Calu3 (cell line): ENCODE measurements around the gene NNT. TPM values are rescaled to one million over a fixed set of nuclear protein-coding genes. Genes with fewer than 3 reads are reported as not detected.
A peak's percentile ranks its signal among the peaks of the same experiment; 100 is the strongest.
"Not testable (repeated sequence)": the region's sequence is repeated elsewhere in the genome, so short reads cannot be mapped to it uniquely, and the experiment has no call there.

Source experiments
- BruUV-seq: library from RNA; stranded (reverse); fragments of 400-500 nt; replicated peaks from 2 replicates; lab custom pipeline; 2021; lab: Mats Ljungman, UMichigan
- CTCF ChIA-PET: fragments of 300-600 bp; sonication (Branson Sonifier 250); formaldehyde crosslinking; loops from one replicate; lab custom pipeline; 2022; ENCODE audit warnings: antibody characterized with exemption; lab: Charles Lee
- DNase-seq: peaks from one replicate; pipeline ENCODE4 v3.0.0; 2022
- H3K27ac Mint-ChIP-seq: one replicate; pipeline ENCODE4 v1.8.0; 2022; ENCODE audit warnings: mixed read lengths; ENCODE audit not compliant: unreplicated experiment
- H3K27me3 Mint-ChIP-seq: one replicate; pipeline ENCODE4 v1.8.0; 2022; ENCODE audit warnings: mixed read lengths; ENCODE audit not compliant: unreplicated experiment
- H3K36me3 Mint-ChIP-seq: one replicate; pipeline ENCODE4 v1.8.0; 2022; ENCODE audit warnings: mild to moderate bottlenecking, moderate library complexity, mixed read lengths; ENCODE audit not compliant: insufficient read depth, unreplicated experiment
- H3K4me1 Mint-ChIP-seq: one replicate; pipeline ENCODE4 v1.8.0; 2022; ENCODE audit warnings: mild to moderate bottlenecking, low read depth, mixed read lengths; ENCODE audit not compliant: unreplicated experiment
- H3K4me3 Mint-ChIP-seq: one replicate; pipeline ENCODE4 v1.8.0; 2022; ENCODE audit warnings: mild to moderate bottlenecking, low read depth, moderate library complexity, mixed read lengths; ENCODE audit not compliant: unreplicated experiment
- H3K9me3 Mint-ChIP-seq: one replicate; pipeline ENCODE4 v1.8.0; 2022; ENCODE audit warnings: low read depth, mixed read lengths; ENCODE audit not compliant: unreplicated experiment
- CTCF ChIP-seq: fragments of 200-600 bp; IDR thresholded peaks from one replicate; pipeline ENCODE4 v1.8.0; 2022; ENCODE audit warnings: antibody characterized with exemption; ENCODE audit not compliant: unreplicated experiment
- intact Hi-C: fragments of 100-400 bp; cut with micrococcal nuclease; formaldehyde crosslinking; loops from one replicate; pipeline ENCODE4 v1.10.0; 2022; ENCODE audit not compliant: unreplicated experiment
- total RNA-seq: library from RNA; stranded (reverse); gene quantifications from 2 replicates; pipeline ENCODE4 v1.2.3, GENCODE V29; 2022

NNT gene
- total RNA-seq, 1 experiment from 2014 or later: 72.4 TPM

DNA sequence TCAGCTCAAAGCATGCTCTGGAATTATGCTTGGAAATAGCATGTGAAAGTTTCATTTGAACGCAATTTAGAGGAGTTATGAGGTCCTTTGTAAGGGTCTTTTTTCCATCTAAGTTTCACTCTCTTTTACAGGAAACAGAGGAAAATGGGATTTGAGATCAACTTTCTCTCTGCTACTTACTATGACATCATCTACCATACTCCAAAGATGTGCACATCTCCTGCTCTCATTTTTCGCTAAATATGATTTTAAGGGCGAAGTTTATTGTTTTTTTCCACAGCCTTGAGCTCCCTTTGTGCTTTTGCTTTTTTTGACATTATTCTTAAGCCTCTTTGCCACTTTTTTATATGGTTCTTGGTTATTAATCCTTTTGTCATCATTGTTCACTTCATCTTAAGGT is 125.6 kb downstream of the NNT start:
- CTCF ChIA-PET: interaction anchor here (5.4 kb wide), 1 partner anchor 604 kb away, joined by 22 read pairs; no protein-coding TSS in a partner anchor
- Mint-ChIP-seq H3K9me3 (no peaks in the 10 kb centered on the region), H3K4me1 (peaks cover 15% of the 10 kb centered on the region), H3K27ac (no peak overlapping the region), H3K36me3 (no peaks in the 10 kb centered on the region), H3K4me3 (no peak overlapping the region), H3K27me3 (no peaks in the 10 kb centered on the region)
- no TSS peak for BruUV-seq
- no peak for TF ChIP-seq CTCF
- DNase-seq: no peak
- intact Hi-C loops: loop anchor here (10.0 kb wide), 1 partner anchor 806 kb away; no protein-coding TSS in a partner anchor

GRCh38 chr5:43729846-43730478 is 127.0 kb downstream of the NNT start:
- no TSS peak for BruUV-seq
- no peaks in the 10 kb centered on the region for H3K9me3 Mint-ChIP-seq
- peaks cover 15% of the 10 kb centered on the region for H3K4me1 Mint-ChIP-seq
- no peak overlapping the region for H3K4me3 Mint-ChIP-seq
- no peaks in the 10 kb centered on the region for H3K36me3 Mint-ChIP-seq
- H3K27ac Mint-ChIP-seq: no peak overlapping the region
- DNase-seq: no peak
- CTCF ChIA-PET: interaction anchor here (5.4 kb wide), 1 partner anchor 603 kb away, joined by 22 read pairs; no protein-coding TSS in a partner anchor
- TF ChIP-seq CTCF: peak; percentile 56
- no peaks in the 10 kb centered on the region for H3K27me3 Mint-ChIP-seq
- intact Hi-C loops: loop anchor here (1.0 to 10.0 kb wide), 4 partner anchors 112 to 1042 kb away; no protein-coding TSS in a partner anchor

GRCh38 chr5:43730832-43731342 is 127.9 kb downstream of the NNT start:
- Mint-ChIP-seq H3K4me1 (peaks cover 8% of the 10 kb centered on the region), H3K36me3 (no peaks in the 10 kb centered on the region), H3K9me3 (no peaks in the 10 kb centered on the region), H3K4me3 (no peak overlapping the region), H3K27ac (no peak overlapping the region), H3K27me3 (no peaks in the 10 kb centered on the region)
- no TSS peak for BruUV-seq
- DNase-seq: no peak
- TF ChIP-seq CTCF: no peak
- intact Hi-C loops: loop anchor here (1.0 to 5.0 kb wide), 3 partner anchors 111 to 1041 kb away; no protein-coding TSS in a partner anchor
- CTCF ChIA-PET: interaction anchor here (0.9 to 5.4 kb wide), 2 partner anchors 602 to 603 kb away, joined by 3 to 22 read pairs; no protein-coding TSS in a partner anchor

DNA sequence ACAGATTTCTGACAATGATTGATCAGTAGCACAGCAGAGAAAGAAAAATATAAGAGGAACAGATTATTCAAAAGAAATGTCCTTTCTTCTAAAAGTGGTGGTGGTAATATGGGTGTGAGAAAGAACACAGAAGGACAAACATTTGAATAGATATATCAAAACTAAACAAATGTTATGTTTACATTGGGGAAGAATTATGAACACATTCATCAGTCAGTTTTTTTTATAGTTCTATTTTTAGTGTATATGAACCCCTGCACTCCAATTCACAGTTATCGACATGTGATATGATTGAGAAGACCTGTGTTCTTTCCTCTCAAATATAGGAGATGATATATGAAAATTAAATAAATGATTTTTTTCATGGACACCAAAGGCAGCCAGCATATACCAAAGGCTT is 128.6 kb downstream of the NNT start:
- Mint-ChIP-seq H3K36me3 (no peaks in the 10 kb centered on the region), H3K27ac (no peak overlapping the region), H3K4me3 (no peak overlapping the region), H3K27me3 (no peaks in the 10 kb centered on the region), H3K4me1 (peaks cover 8% of the 10 kb centered on the region), H3K9me3 (no peaks in the 10 kb centered on the region)
- TF ChIP-seq CTCF: no peak
- no TSS peak for BruUV-seq
- intact Hi-C loops: loop anchor here (5.0 kb wide), 2 partner anchors 111 to 1041 kb away; no protein-coding TSS in a partner anchor
- no peak for DNase-seq
- CTCF ChIA-PET: interaction anchor here (0.9 to 5.4 kb wide), 2 partner anchors 601 to 603 kb away, joined by 3 to 22 read pairs; no protein-coding TSS in a partner anchor

DNA sequence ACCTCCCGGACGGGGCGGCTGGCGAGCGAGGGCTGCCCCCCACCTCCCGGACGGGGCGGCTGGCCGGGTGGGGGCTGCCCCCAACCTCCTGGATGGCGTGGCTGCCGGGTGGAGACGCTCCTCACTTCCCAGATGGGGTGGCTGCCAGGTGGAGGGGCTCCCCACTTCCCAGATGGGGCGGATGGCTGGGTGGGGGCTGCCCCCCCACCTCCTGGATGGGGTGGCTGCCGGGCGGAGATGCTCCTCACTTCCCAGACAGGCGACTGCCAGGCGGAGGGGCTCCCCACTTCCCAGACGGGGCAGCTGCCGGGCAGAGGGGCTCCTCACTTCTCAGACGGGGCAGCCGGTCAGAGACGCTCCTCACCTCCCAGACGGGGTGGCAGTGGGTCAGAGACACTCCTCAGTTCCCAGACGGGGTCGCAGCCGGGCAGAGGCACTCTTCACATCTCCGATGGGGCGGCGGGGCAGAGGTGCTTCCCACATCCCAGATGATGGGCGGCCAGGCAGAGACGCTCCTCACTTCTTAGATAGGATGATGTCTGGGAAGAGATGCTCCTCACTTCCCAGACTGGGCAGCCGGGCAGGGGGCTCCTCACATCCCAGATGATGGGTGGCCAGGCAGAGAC is 143.1 kb downstream of the NNT start:
- DNase-seq, CTCF ChIA-PET, H3K36me3 Mint-ChIP-seq, H3K27me3 Mint-ChIP-seq, H3K27ac Mint-ChIP-seq, H3K4me3 Mint-ChIP-seq, BruUV-seq, intact Hi-C loops, H3K4me1 Mint-ChIP-seq, H3K9me3 Mint-ChIP-seq: not testable (repeated sequence)
